Mesendoderm (in vitro differentiated cells): ENCODE measurements around the gene FOXC1.

ENCODE experiments used
- DNase-seq: peaks from one replicate; pipeline ENCODE4 v3.0.0; 2013
- H2AK5ac ChIP-seq: 2 replicates; pipeline ENCODE4 v1.6.1; 2013; ENCODE audit warnings: low read length, inconsistent platforms
- H2BK120ac ChIP-seq: 2 replicates; pipeline ENCODE4 v1.6.1; 2013; ENCODE audit warnings: low read depth, mild to moderate bottlenecking, low read length, moderate library complexity, mixed read lengths
- H2BK15ac ChIP-seq: replicated peaks from 2 replicates; pipeline ENCODE4 v1.6.1; 2013; ENCODE audit warnings: low read depth, mild to moderate bottlenecking, moderate library complexity
- H2BK5ac ChIP-seq: 2 replicates; pipeline ENCODE4 v1.6.1; 2013; ENCODE audit warnings: low read length, inconsistent platforms
- H3K18ac ChIP-seq: 2 replicates; pipeline ENCODE4 v1.6.1; 2013; ENCODE audit warnings: mild to moderate bottlenecking, low read length, mixed read lengths
- H3K23ac ChIP-seq: one replicate; pipeline ENCODE4 v1.6.1; 2013; ENCODE audit warnings: low read length
- H3K27ac ChIP-seq: 2 replicates; pipeline ENCODE4 v1.5.1; 2013; ENCODE audit warnings: low read depth, mild to moderate bottlenecking, inconsistent platforms, low read length, moderate library complexity
- H3K27me3 ChIP-seq: 2 replicates; pipeline ENCODE4 v1.6.1; 2013; ENCODE audit warnings: low read length, control low read depth, mild to moderate bottlenecking, inconsistent platforms; ENCODE audit not compliant: insufficient read depth, poor library complexity
- H3K36me3 ChIP-seq: 2 replicates; pipeline ENCODE4 v1.6.1; 2013; ENCODE audit warnings: low read length, inconsistent platforms; ENCODE audit not compliant: control insufficient read depth, insufficient read depth
- H3K4ac ChIP-seq: one replicate; pipeline ENCODE4 v1.6.1; 2013; ENCODE audit warnings: low read depth, mild to moderate bottlenecking, low read length, moderate library complexity
- H3K4me1 ChIP-seq: 2 replicates; pipeline ENCODE4 v1.6.1; 2013; ENCODE audit warnings: low read depth, low read length, inconsistent platforms; ENCODE audit not compliant: control insufficient read depth
- H3K4me2 ChIP-seq: 2 replicates; pipeline ENCODE4 v1.6.1; 2013; ENCODE audit warnings: low read length
- H3K4me3 ChIP-seq: 2 replicates; pipeline ENCODE4 v1.5.1; 2013; ENCODE audit warnings: mild to moderate bottlenecking, low read length
- H3K56ac ChIP-seq: one replicate; pipeline ENCODE4 v1.6.1; 2013; ENCODE audit warnings: low read length
- H3K79me1 ChIP-seq: 2 replicates; pipeline ENCODE4 v1.6.1; 2013; ENCODE audit warnings: low read length, inconsistent platforms
- H3K79me2 ChIP-seq: 2 replicates; pipeline ENCODE4 v1.6.1; 2013; ENCODE audit warnings: mild to moderate bottlenecking, low read length; ENCODE audit not compliant: control insufficient read depth, insufficient read depth
- H3K9ac ChIP-seq: 2 replicates; pipeline ENCODE4 v1.6.1; 2013; ENCODE audit warnings: low read length, inconsistent platforms
- H4K5ac ChIP-seq: one replicate; pipeline ENCODE4 v1.6.1; 2013; ENCODE audit warnings: low read length
- H4K8ac ChIP-seq: one replicate; pipeline ENCODE4 v1.6.1; 2013; ENCODE audit warnings: low read depth, mild to moderate bottlenecking, control low read depth, low read length, moderate library complexity
- WGBS: extraction: QIAGEN DNeasy Blood & Tissue Kit; methylation state at CpG from one replicate; pipeline ENCODE4 v1.1.7; 2013; ENCODE audit warnings: low lambda C conversion rate, missing lambda C conversion rate; ENCODE audit not compliant: insufficient coverage; ENCODE audit errors: extremely low coverage; 5-methylcytosine and 5-hydroxymethylcytosine counted together

The FOXC1 gene

DNA sequence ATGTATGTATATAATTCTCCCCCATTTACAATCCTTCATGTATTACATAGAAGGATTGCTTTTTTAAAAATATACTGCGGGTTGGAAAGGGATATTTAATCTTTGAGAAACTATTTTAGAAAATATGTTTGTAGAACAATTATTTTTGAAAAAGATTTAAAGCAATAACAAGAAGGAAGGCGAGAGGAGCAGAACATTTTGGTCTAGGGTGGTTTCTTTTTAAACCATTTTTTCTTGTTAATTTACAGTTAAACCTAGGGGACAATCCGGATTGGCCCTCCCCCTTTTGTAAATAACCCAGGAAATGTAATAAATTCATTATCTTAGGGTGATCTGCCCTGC, 3.6 kb downstream of the FOXC1 start:
- no peak overlapping the region for H4K5ac ChIP-seq
- H3K4ac ChIP-seq: no peak overlapping the region
- no peak overlapping the region for H4K8ac ChIP-seq
- no peak overlapping the region for H3K18ac ChIP-seq
- H3K79me2 ChIP-seq: no peaks in the 10 kb centered on the region
- no peak overlapping the region for H3K4me2 ChIP-seq
- no peak overlapping the region for H2BK120ac ChIP-seq
- WGBS: no CpG with 5 or more reads among the region's 3 CpGs
- no peak overlapping the region for H3K4me3 ChIP-seq
- no peak overlapping the region for H2BK15ac ChIP-seq
- no peak overlapping the region for H3K23ac ChIP-seq
- no peak overlapping the region for H2BK5ac ChIP-seq
- no peaks in the 10 kb centered on the region for H3K4me1 ChIP-seq
- no peak overlapping the region for H3K9ac ChIP-seq
- no peaks in the 10 kb centered on the region for H3K36me3 ChIP-seq
- H2AK5ac ChIP-seq: no peak overlapping the region
- no peaks in the 10 kb centered on the region for H3K79me1 ChIP-seq
- H3K27ac ChIP-seq: no peak overlapping the region
- peaks cover 54% of the 10 kb centered on the region for H3K27me3 ChIP-seq
- no peak for DNase-seq
- no peak overlapping the region for H3K56ac ChIP-seq

DNA sequence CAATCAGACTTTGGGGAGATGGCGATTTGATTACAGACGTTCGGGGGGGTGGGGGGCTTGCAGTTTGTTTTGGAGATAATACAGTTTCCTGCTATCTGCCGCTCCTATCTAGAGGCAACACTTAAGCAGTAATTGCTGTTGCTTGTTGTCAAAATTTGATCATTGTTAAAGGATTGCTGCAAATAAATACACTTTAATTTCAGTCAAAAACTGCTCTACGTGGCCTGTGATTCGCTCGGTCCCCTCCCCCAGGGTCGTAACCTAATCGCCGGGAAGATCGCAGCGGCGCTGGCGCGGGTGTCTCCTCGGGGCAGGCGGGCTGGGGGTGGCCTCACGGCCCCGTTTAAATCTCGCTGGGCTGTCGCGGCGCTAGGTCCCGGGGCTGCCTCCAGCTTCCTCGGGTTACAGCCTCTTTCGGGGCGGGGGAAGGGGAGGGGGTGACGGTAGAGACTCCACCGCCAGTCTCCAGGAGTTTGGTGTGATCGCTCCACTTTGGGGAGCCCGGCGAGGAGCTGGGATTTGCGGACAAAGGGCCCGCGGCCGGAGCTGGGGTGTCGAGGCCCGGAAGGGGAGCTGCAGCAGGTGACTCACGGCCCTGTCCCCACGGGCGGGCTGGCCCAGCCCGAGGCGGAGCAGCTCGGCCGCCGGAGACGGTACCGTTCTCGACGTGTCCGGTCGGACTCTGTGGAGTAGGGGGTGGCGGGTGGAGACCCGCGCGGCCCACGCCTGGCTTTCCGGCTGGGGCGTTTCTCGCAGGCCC, 4.2 kb downstream of the FOXC1 start:
- Histone ChIP-seq H2BK5ac (no peak overlapping the region), H3K4me1 (peaks cover 2% of the 10 kb centered on the region), H3K23ac (peak overlapping the region; percentile 80), H2AK5ac (no peak overlapping the region), H3K56ac (peak overlapping the region; percentile 90), H3K4me3 (peak overlapping the region; percentile 25), H2BK120ac (no peak overlapping the region), H3K4ac (no peak overlapping the region), H4K5ac (no peak overlapping the region), H3K18ac (peak overlapping the region; percentile 75), H4K8ac (no peak overlapping the region), H3K27ac (no peak overlapping the region), H3K27me3 (peaks cover 56% of the 10 kb centered on the region), H3K4me2 (peak overlapping the region; percentile 45), H3K9ac (peak overlapping the region; percentile 54), H3K79me1 (no peaks in the 10 kb centered on the region), H3K36me3 (no peaks in the 10 kb centered on the region), H2BK15ac (no peak overlapping the region), H3K79me2 (no peaks in the 10 kb centered on the region)
- no CpG with 5 or more reads among the region's 60 CpGs for WGBS
- DNase-seq: peak; percentile 87

DNA sequence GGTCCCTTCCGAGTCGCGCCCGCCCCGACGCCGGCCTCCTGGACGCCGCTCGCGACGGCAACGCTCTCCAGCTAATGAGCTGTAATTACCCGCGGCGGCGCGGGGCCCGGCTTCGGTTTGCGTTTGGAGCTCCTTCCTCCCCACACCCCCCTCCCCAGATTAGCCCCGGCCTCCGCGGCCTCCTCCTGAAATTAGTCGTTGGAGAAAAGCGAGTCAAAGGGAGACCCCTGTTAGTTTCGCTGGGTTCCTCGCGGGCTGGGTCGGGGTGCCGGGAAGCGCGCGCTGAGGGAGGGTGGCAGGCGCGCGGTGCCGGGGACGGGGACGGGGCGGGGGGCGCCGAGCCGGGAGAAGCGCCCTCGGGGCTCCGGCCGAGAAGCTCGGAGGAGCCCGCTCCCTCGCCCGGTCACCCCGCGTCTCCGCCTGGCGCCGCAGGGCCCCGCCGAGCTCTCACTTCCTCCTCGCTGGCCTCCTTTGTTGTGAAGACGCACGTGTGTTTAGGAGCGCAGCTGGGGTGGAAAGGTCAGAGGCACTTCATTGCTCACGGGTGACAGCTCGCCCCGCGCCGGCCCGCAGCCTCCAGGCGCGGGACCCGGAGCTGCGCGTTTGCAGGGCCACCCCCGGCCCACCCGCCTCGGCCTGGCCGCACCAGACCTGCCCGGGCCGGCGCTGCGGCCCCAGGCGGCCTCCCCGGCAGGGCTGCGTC, 4.9 kb downstream of the FOXC1 start:
- H3K27ac ChIP-seq: no peak overlapping the region
- H3K56ac ChIP-seq: peak overlapping the region; percentile 90
- H4K8ac ChIP-seq: no peak overlapping the region
- no peaks in the 10 kb centered on the region for H3K36me3 ChIP-seq
- peak overlapping the region; percentile 75 for H3K18ac ChIP-seq
- H2BK120ac ChIP-seq: peak overlapping the region; percentile 48
- H4K5ac ChIP-seq: no peak overlapping the region
- peak overlapping the region; percentile 49 for H3K4me3 ChIP-seq
- peak overlapping the region; percentile 10 for H2BK15ac ChIP-seq
- no peak overlapping the region for H2BK5ac ChIP-seq
- peak overlapping the region; percentile 83 for H3K4me2 ChIP-seq
- peak overlapping the region; percentile 78 for H3K9ac ChIP-seq
- H3K4ac ChIP-seq: no peak overlapping the region
- H3K23ac ChIP-seq: peak overlapping the region; percentile 80
- peaks cover 2% of the 10 kb centered on the region for H3K4me1 ChIP-seq
- DNase-seq: peak; percentile 71
- WGBS: no CpG with 5 or more reads among the region's 85 CpGs
- no peak overlapping the region for H2AK5ac ChIP-seq
- H3K79me2 ChIP-seq: no peaks in the 10 kb centered on the region
- no peaks in the 10 kb centered on the region for H3K79me1 ChIP-seq
- peaks cover 58% of the 10 kb centered on the region for H3K27me3 ChIP-seq

- H3K18ac ChIP-seq: peak overlapping the region; percentile 75
- WGBS: no CpG with 5 or more reads among the region's 50 CpGs
- H3K27me3 ChIP-seq: peaks cover 61% of the 10 kb centered on the region
- H3K36me3 ChIP-seq: no peaks in the 10 kb centered on the region
- H3K4me3 ChIP-seq: peak overlapping the region; percentile 49
- peak overlapping the region; percentile 78 for H3K9ac ChIP-seq
- H4K8ac ChIP-seq: no peak overlapping the region
- H3K4me2 ChIP-seq: peak overlapping the region; percentile 83
- no peak overlapping the region for H2BK120ac ChIP-seq
- no peak overlapping the region for H4K5ac ChIP-seq
- no peak overlapping the region for H2BK5ac ChIP-seq
- H3K4ac ChIP-seq: no peak overlapping the region
- H3K23ac ChIP-seq: peak overlapping the region; percentile 48
- peak overlapping the region; percentile 90 for H3K56ac ChIP-seq
- H3K4me1 ChIP-seq: peaks cover 2% of the 10 kb centered on the region
- no peak overlapping the region for H2AK5ac ChIP-seq
- H3K27ac ChIP-seq: no peak overlapping the region
- H3K79me1 ChIP-seq: no peaks in the 10 kb centered on the region
- no peak overlapping the region for H2BK15ac ChIP-seq
- peak; percentile 75 for DNase-seq
- H3K79me2 ChIP-seq: no peaks in the 10 kb centered on the region
Observed at GRCh38 chr6:1615151-1615852, 5.6 kb downstream of the FOXC1 start.

GRCh38 chr6:1615853-1616420, 6.2 kb downstream of the FOXC1 start:
- Histone ChIP-seq H3K36me3 (no peaks in the 10 kb centered on the region), H3K4me2 (no peak overlapping the region), H2BK15ac (no peak overlapping the region), H2BK120ac (no peak overlapping the region), H3K56ac (no peak overlapping the region), H3K4ac (no peak overlapping the region), H4K8ac (no peak overlapping the region), H3K79me1 (no peaks in the 10 kb centered on the region), H3K27me3 (peaks cover 67% of the 10 kb centered on the region), H2BK5ac (no peak overlapping the region), H3K23ac (peak overlapping the region; percentile 48), H3K79me2 (no peaks in the 10 kb centered on the region), H3K27ac (no peak overlapping the region), H2AK5ac (no peak overlapping the region), H3K4me1 (peaks cover 2% of the 10 kb centered on the region), H3K18ac (no peak overlapping the region), H4K5ac (no peak overlapping the region), H3K9ac (no peak overlapping the region), H3K4me3 (no peak overlapping the region)
- peak; percentile 11 for DNase-seq
- WGBS: no CpG with 5 or more reads among the region's 10 CpGs
